Nephron (organoid): ENCODE data around the gene RIC8B.

ENCODE experiments used
- H3K27ac Mint-ChIP-seq, 3 experiments: 2 replicates each; pipeline ENCODE4 v1.8.0; 2020; ENCODE audit warnings: mixed read lengths in 3 of 3, mild to moderate bottlenecking in 2 of 3, moderate library complexity in 1 of 3
- H3K27me3 Mint-ChIP-seq: 2 replicates; pipeline ENCODE4 v1.8.0; 2021; ENCODE audit warnings: low read depth, mild to moderate bottlenecking, moderate library complexity, mixed read lengths
- H3K36me3 Mint-ChIP-seq: 2 replicates; pipeline ENCODE4 v1.8.0; 2020; ENCODE audit warnings: low read depth, mixed read lengths
- H3K4me1 Mint-ChIP-seq: 2 replicates; pipeline ENCODE4 v1.8.0; 2020; ENCODE audit warnings: mixed read lengths
- H3K4me3 Mint-ChIP-seq, 3 experiments: 2 replicates each; pipeline ENCODE4 v1.8.0; 2020; ENCODE audit warnings: mild to moderate bottlenecking in 3 of 3, mixed read lengths in 3 of 3, moderate library complexity in 2 of 3
- H3K9me3 Mint-ChIP-seq: 2 replicates; pipeline ENCODE4 v1.8.0; 2020; ENCODE audit warnings: mixed read lengths
- CTCF ChIP-seq, 3 experiments: fragments of 200-600 bp; sonication (generic); IDR thresholded peaks; one replicate each; pipeline ENCODE4 v1.5.0; 2021; ENCODE audit warnings: antibody characterized with exemption in 3 of 3; ENCODE audit not compliant: unreplicated experiment in 3 of 3

Gene RIC8B

GRCh38 chr12:106801167-106801708, 26.8 kb downstream of the RIC8B start:
- Mint-ChIP-seq H3K36me3 (peaks cover 40% of the 10 kb centered on the region), H3K4me1 (peaks cover 8% of the 10 kb centered on the region), H3K27ac (no peak overlapping the region)

GRCh38 chr12:106801830-106802533, 27.5 kb downstream of the RIC8B start:
- no peak overlapping the region for H3K4me3 Mint-ChIP-seq
- no peaks in the 10 kb centered on the region for H3K9me3 Mint-ChIP-seq
- H3K27me3 Mint-ChIP-seq: no peaks in the 10 kb centered on the region
- peak overlapping the region in 1 of 3 experiments; percentile 11 for H3K27ac Mint-ChIP-seq
- no peak for TF ChIP-seq CTCF (IDR thresholded peaks at IDR 0.05; ENCODE audit: unreplicated experiment in 3 of 3)
- peaks cover 45% of the 10 kb centered on the region for H3K36me3 Mint-ChIP-seq
- H3K4me1 Mint-ChIP-seq: peaks cover 8% of the 10 kb centered on the region

More at GRCh38 chr12:106801167-106801708, 26.8 kb downstream of the RIC8B start:
- H3K4me3 Mint-ChIP-seq: no peak overlapping the region
- no peaks in the 10 kb centered on the region for H3K9me3 Mint-ChIP-seq
- no peak for TF ChIP-seq CTCF (IDR thresholded peaks at IDR 0.05; ENCODE audit: unreplicated experiment in 3 of 3)
- no peaks in the 10 kb centered on the region for H3K27me3 Mint-ChIP-seq

- H3K27me3 Mint-ChIP-seq: no peaks in the 10 kb centered on the region
- H3K36me3 Mint-ChIP-seq: peaks cover 33% of the 10 kb centered on the region
- TF ChIP-seq CTCF (IDR thresholded peaks at IDR 0.05; ENCODE audit: unreplicated experiment in 3 of 3): no peak
- H3K4me3 Mint-ChIP-seq: no peak overlapping the region
- no peaks in the 10 kb centered on the region for H3K9me3 Mint-ChIP-seq
- H3K4me1 Mint-ChIP-seq: peaks cover 8% of the 10 kb centered on the region
- no peak overlapping the region for H3K27ac Mint-ChIP-seq
Measured at GRCh38 chr12:106804668-106805067, 30.2 kb downstream of the RIC8B start.

- H3K4me1 Mint-ChIP-seq: peaks cover 24% of the 10 kb centered on the region
- no peaks in the 10 kb centered on the region for H3K9me3 Mint-ChIP-seq
- TF ChIP-seq CTCF (IDR thresholded peaks at IDR 0.05; ENCODE audit: unreplicated experiment in 3 of 3): no peak
- no peaks in the 10 kb centered on the region for H3K27me3 Mint-ChIP-seq
- H3K36me3 Mint-ChIP-seq: peaks cover 31% of the 10 kb centered on the region
- peak overlapping the region; percentile 45 to 92 (median 57) for H3K27ac Mint-ChIP-seq
- no peak overlapping the region for H3K4me3 Mint-ChIP-seq
Measured at GRCh38 chr12:106814714-106815113, 40.2 kb downstream of the RIC8B start.

GRCh38 chr12:106815741-106816140, 41.3 kb downstream of the RIC8B start:
- peaks cover 24% of the 10 kb centered on the region for H3K4me1 Mint-ChIP-seq
- H3K4me3 Mint-ChIP-seq: no peak overlapping the region
- H3K9me3 Mint-ChIP-seq: no peaks in the 10 kb centered on the region
- peak overlapping the region in 2 of 3 experiments; percentile 14 to 49 for H3K27ac Mint-ChIP-seq
- H3K36me3 Mint-ChIP-seq: peaks cover 33% of the 10 kb centered on the region
- TF ChIP-seq CTCF (IDR thresholded peaks at IDR 0.05; ENCODE audit: unreplicated experiment in 3 of 3): no peak
- no peaks in the 10 kb centered on the region for H3K27me3 Mint-ChIP-seq

GRCh38 chr12:106816231-106816630, 41.7 kb downstream of the RIC8B start:
- Mint-ChIP-seq H3K9me3 (no peaks in the 10 kb centered on the region), H3K27me3 (no peaks in the 10 kb centered on the region), H3K4me1 (peaks cover 24% of the 10 kb centered on the region), H3K36me3 (peaks cover 36% of the 10 kb centered on the region), H3K27ac (peak overlapping the region in 2 of 3 experiments; percentile 14 to 49), H3K4me3 (no peak overlapping the region)
- no peak for TF ChIP-seq CTCF (IDR thresholded peaks at IDR 0.05; ENCODE audit: unreplicated experiment in 3 of 3)
